Osteocyte (in vitro differentiated cells): Measurements from ENCODE around the gene SLC25A10. TPM values are rescaled to one million over a fixed set of nuclear protein-coding genes. Genes with fewer than 3 reads are reported as not detected.
A peak's percentile ranks its signal among the peaks of the same experiment; 100 is the strongest.

Experiments used
- DNase-seq: peaks from one replicate; pipeline ENCODE4 v3.0.0; 2021; ENCODE audit warnings: mixed read lengths; ENCODE audit not compliant: unreplicated experiment; ENCODE audit errors: extremely low spot score
- H3K27ac Mint-ChIP-seq: one replicate; pipeline ENCODE4 v1.8.0; 2021; ENCODE audit warnings: mild to moderate bottlenecking, mixed read lengths; ENCODE audit not compliant: unreplicated experiment
- H3K27me3 Mint-ChIP-seq: one replicate; pipeline ENCODE4 v1.8.0; 2021; ENCODE audit warnings: mixed read lengths; ENCODE audit not compliant: unreplicated experiment
- H3K36me3 Mint-ChIP-seq: one replicate; pipeline ENCODE4 v1.8.0; 2021; ENCODE audit warnings: mixed read lengths; ENCODE audit not compliant: unreplicated experiment
- H3K4me1 Mint-ChIP-seq: one replicate; pipeline ENCODE4 v1.8.0; 2021; ENCODE audit warnings: mixed read lengths; ENCODE audit not compliant: unreplicated experiment
- H3K4me3 Mint-ChIP-seq: one replicate; pipeline ENCODE4 v1.8.0; 2021; ENCODE audit warnings: mild to moderate bottlenecking, moderate library complexity, mixed read lengths; ENCODE audit not compliant: unreplicated experiment
- H3K9me3 Mint-ChIP-seq: one replicate; pipeline ENCODE4 v1.8.0; 2021; ENCODE audit warnings: mixed read lengths; ENCODE audit not compliant: unreplicated experiment
- CTCF ChIP-seq: fragments of 200-600 bp; sonication (generic); IDR thresholded peaks from 2 replicates; pipeline ENCODE4 v1.5.0; 2021; ENCODE audit warnings: antibody characterized with exemption, mild to moderate bottlenecking, moderate library complexity
- total RNA-seq: library from RNA; stranded (reverse); gene quantifications from 2 replicates; pipeline ENCODE4 v1.2.1, GENCODE V29; 2021

SLC25A10 gene
- total RNA-seq, 1 donor from 2014 or later: 9.5 TPM

GRCh38 chr17:81725439-81725838, 13.4 kb downstream of the SLC25A10 start:
- Mint-ChIP-seq H3K4me1 (peaks cover 6% of the 10 kb centered on the region), H3K4me3 (no peak overlapping the region), H3K27me3 (peaks cover 5% of the 10 kb centered on the region), H3K27ac (no peak overlapping the region), H3K36me3 (no peaks in the 10 kb centered on the region), H3K9me3 (no peaks in the 10 kb centered on the region)
- TF ChIP-seq CTCF: no peak
- DNase-seq: no peak

DNA sequence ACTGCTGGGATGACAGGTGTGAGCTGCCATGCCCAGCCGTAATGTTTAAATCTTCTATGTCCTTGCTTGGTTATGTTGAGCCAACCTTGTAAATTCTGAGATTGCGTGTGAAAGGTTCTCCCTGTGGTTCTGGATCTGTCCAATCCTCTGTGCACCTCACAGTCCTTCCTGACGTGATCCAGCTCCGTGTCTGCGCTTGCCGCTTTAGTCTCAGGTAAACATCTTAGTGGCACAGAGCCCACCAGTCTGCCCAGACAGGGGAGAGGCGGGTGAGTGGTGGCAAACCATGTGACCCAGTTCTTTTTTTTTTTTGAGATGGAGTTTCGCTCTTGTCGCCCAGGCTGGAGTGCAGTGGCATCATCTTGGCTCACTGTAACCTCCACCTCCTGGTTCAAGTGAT, 13.9 kb downstream of the SLC25A10 start:
- no peak for TF ChIP-seq CTCF
- Mint-ChIP-seq H3K9me3 (no peaks in the 10 kb centered on the region), H3K4me1 (peaks cover 10% of the 10 kb centered on the region), H3K27me3 (peaks cover 5% of the 10 kb centered on the region), H3K27ac (no peak overlapping the region), H3K4me3 (no peak overlapping the region), H3K36me3 (no peaks in the 10 kb centered on the region)
- no peak for DNase-seq

DNA sequence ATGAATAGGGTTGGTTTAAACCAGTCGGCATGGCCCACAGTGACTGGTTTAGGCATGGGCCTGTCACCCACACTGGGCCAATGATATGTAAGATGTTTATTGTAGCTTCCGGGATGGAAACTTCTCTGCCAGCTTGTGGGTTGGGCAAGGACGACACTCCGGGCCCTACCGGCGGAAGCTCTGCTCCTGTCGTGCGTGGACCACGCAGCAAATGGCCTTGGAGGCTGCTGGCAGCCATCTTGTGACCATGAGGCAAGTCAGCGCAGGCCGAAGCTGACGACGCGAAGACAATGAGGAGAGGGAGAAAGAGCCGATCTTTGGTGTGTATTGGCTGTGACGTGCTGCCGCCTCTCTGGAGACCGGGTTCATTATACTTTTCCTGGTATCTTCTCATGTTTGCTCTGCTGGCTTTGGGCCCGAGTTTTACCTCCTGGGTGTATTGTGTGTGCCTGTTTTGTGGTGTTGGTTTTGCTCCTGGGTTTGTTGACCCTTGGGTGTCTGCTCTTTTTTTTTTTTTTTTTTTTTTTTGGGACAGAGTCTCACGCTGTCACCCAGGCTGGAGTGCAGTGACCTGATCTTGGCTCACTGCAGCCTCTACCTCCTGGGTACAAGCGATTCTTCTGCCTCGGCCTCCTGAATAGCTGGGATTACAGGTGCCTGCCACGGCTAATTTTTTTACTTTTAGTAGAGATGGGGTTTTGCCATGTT, 15.4 kb downstream of the SLC25A10 start:
- H3K4me3 Mint-ChIP-seq: no peak overlapping the region

DNA sequence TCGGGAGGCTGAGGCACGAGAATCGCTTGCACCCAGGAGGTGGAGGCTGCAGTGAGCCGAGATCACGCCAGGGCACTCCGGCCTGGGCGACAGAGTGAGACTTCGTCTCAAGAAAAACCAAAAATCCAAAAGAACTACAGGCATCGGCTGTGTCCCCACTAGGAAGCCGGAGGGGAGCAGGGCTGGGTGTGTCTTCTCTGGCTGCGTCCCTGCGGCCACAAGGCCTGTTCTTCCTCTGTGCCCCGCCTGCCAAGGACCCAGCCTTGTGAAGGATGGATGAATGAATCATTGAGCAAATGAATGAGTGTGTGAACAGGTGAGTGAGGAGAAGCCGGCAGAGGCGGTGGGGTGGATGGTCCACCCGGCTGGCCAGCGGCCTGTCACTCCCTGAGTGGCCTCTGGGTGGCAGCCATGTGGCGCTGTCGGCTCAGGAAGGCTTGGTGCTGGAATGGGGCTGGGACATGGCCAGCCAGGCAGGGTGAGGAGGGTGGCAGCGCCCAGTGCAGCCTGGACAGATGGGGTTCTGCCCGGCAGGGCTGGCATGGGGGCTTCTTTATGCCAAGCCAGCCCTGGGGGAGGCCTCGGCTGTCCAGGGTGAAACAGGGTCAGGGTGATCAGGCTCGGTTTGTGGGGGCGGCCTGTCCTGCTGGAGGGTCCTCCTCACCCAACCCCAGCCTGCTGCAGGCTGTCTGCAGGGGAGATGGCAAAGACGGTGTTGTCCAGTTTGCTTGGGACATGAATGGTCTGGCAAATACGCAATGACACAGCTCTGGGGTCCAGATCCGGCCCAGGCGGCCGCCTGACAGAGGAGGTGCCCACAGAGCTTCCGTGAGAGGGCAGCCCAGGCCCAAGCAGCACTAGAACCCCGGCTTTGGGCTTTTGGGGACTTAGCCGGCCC, 21.7 kb downstream of the SLC25A10 start:
- no peaks in the 10 kb centered on the region for H3K36me3 Mint-ChIP-seq
- H3K4me1 Mint-ChIP-seq: peaks cover 25% of the 10 kb centered on the region
- H3K9me3 Mint-ChIP-seq: no peaks in the 10 kb centered on the region
- DNase-seq: peak; percentile 93
- no peaks in the 10 kb centered on the region for H3K27me3 Mint-ChIP-seq
- no peak overlapping the region for H3K4me3 Mint-ChIP-seq
- TF ChIP-seq CTCF: peak; percentile 91
- no peak overlapping the region for H3K27ac Mint-ChIP-seq

More for the DNA sequence above, 15.4 kb downstream of the SLC25A10 start:
- Mint-ChIP-seq H3K9me3 (no peaks in the 10 kb centered on the region), H3K4me1 (peaks cover 19% of the 10 kb centered on the region), H3K27me3 (peaks cover 5% of the 10 kb centered on the region), H3K36me3 (no peaks in the 10 kb centered on the region), H3K27ac (no peak overlapping the region)
- TF ChIP-seq CTCF: no peak
- peak; percentile 78 for DNase-seq
